Activated T-cell treated with anti-CD3 and anti-CD28 coated beads, Interleukin-2, amount 50 U/mL, for 24 hours (primary cell): ENCODE measurements around the gene YIF1A.
A peak's percentile ranks its signal among the peaks of the same experiment; 100 is the strongest.
"Not testable (repeated sequence)": the region's sequence is repeated elsewhere in the genome, so short reads cannot be mapped to it uniquely, and the experiment has no call there.

ENCODE experiments used
- DNase-seq: peaks from one replicate; pipeline ENCODE4 v3.0.0-alpha.2; 2020
- H3K27ac Mint-ChIP-seq: 2 replicates; pipeline ENCODE4 v1.8.0; 2020; ENCODE audit warnings: mild to moderate bottlenecking, mixed read lengths
- H3K27me3 Mint-ChIP-seq: 2 replicates; pipeline ENCODE4 v1.8.0; 2020; ENCODE audit warnings: mixed read lengths
- H3K36me3 Mint-ChIP-seq: 2 replicates; pipeline ENCODE4 v1.8.0; 2020; ENCODE audit warnings: low read depth, mixed read lengths
- H3K4me1 Mint-ChIP-seq: 2 replicates; pipeline ENCODE4 v1.8.0; 2020; ENCODE audit warnings: low read depth, mixed read lengths
- H3K4me3 Mint-ChIP-seq: 2 replicates; pipeline ENCODE4 v1.8.0; 2020; ENCODE audit warnings: mild to moderate bottlenecking, moderate library complexity, mixed read lengths
- H3K9me3 Mint-ChIP-seq: 2 replicates; pipeline ENCODE4 v1.8.0; 2020; ENCODE audit warnings: mixed read lengths

YIF1A gene

GRCh38 chr11:66265531-66266377, 23.2 kb downstream of the YIF1A start:
- no peak for DNase-seq

GRCh38 chr11:66264914-66265313, 24.0 kb downstream of the YIF1A start:
- peaks cover 27% of the 10 kb centered on the region for H3K4me1 Mint-ChIP-seq
- no peak overlapping the region for H3K4me3 Mint-ChIP-seq
- peaks cover 88% of the 10 kb centered on the region for H3K36me3 Mint-ChIP-seq
- DNase-seq: peak; percentile 55
- no peaks in the 10 kb centered on the region for H3K27me3 Mint-ChIP-seq
- H3K9me3 Mint-ChIP-seq: no peaks in the 10 kb centered on the region
- H3K27ac Mint-ChIP-seq: no peak overlapping the region

More at GRCh38 chr11:66265531-66266377, 23.2 kb downstream of the YIF1A start:
- Mint-ChIP-seq H3K27ac (no peak overlapping the region), H3K27me3 (no peaks in the 10 kb centered on the region), H3K4me1 (peaks cover 31% of the 10 kb centered on the region), H3K4me3 (no peak overlapping the region), H3K9me3 (no peaks in the 10 kb centered on the region), H3K36me3 (peaks cover 88% of the 10 kb centered on the region)

GRCh38 chr11:66264383-66264782, 24.6 kb downstream of the YIF1A start:
- no peak overlapping the region for H3K27ac Mint-ChIP-seq
- no peak overlapping the region for H3K4me3 Mint-ChIP-seq
- H3K4me1 Mint-ChIP-seq: peaks cover 27% of the 10 kb centered on the region
- no peak for DNase-seq
- no peaks in the 10 kb centered on the region for H3K27me3 Mint-ChIP-seq
- peaks cover 88% of the 10 kb centered on the region for H3K36me3 Mint-ChIP-seq
- H3K9me3 Mint-ChIP-seq: no peaks in the 10 kb centered on the region

GRCh38 chr11:66263785-66264184, 25.2 kb downstream of the YIF1A start:
- peaks cover 29% of the 10 kb centered on the region for H3K4me1 Mint-ChIP-seq
- no peaks in the 10 kb centered on the region for H3K27me3 Mint-ChIP-seq
- DNase-seq: no peak
- no peak overlapping the region for H3K4me3 Mint-ChIP-seq
- H3K27ac Mint-ChIP-seq: no peak overlapping the region
- peaks cover 88% of the 10 kb centered on the region for H3K36me3 Mint-ChIP-seq
- H3K9me3 Mint-ChIP-seq: no peaks in the 10 kb centered on the region

GRCh38 chr11:66263231-66263630, 25.7 kb downstream of the YIF1A start:
- DNase-seq: no peak
- Mint-ChIP-seq H3K27ac (no peak overlapping the region), H3K4me3 (no peak overlapping the region), H3K9me3 (no peaks in the 10 kb centered on the region), H3K36me3 (peaks cover 92% of the 10 kb centered on the region), H3K4me1 (peaks cover 33% of the 10 kb centered on the region), H3K27me3 (no peaks in the 10 kb centered on the region)

GRCh38 chr11:66262696-66263095, 26.2 kb downstream of the YIF1A start:
- Mint-ChIP-seq H3K27me3 (no peaks in the 10 kb centered on the region), H3K4me3 (no peak overlapping the region), H3K27ac (no peak overlapping the region)

GRCh38 chr11:66262191-66262590, 26.8 kb downstream of the YIF1A start:
- Mint-ChIP-seq H3K4me1 (peaks cover 25% of the 10 kb centered on the region), H3K27ac (no peak overlapping the region), H3K4me3 (no peak overlapping the region), H3K27me3 (no peaks in the 10 kb centered on the region), H3K9me3 (no peaks in the 10 kb centered on the region), H3K36me3 (peaks cover 88% of the 10 kb centered on the region)
- no peak for DNase-seq

More at GRCh38 chr11:66262696-66263095, 26.2 kb downstream of the YIF1A start:
- no peak for DNase-seq
- H3K9me3 Mint-ChIP-seq: no peaks in the 10 kb centered on the region
- H3K4me1 Mint-ChIP-seq: peaks cover 28% of the 10 kb centered on the region
- peaks cover 88% of the 10 kb centered on the region for H3K36me3 Mint-ChIP-seq

GRCh38 chr11:66261578-66261977, 27.4 kb downstream of the YIF1A start:
- H3K4me3 Mint-ChIP-seq: no peak overlapping the region

GRCh38 chr11:66259956-66260355, 29.0 kb downstream of the YIF1A start:
- H3K36me3 Mint-ChIP-seq: peaks cover 74% of the 10 kb centered on the region
- peaks cover 34% of the 10 kb centered on the region for H3K4me1 Mint-ChIP-seq
- H3K27ac Mint-ChIP-seq: peak overlapping the region; percentile 99
- DNase-seq: no peak
- H3K9me3 Mint-ChIP-seq: no peaks in the 10 kb centered on the region
- H3K4me3 Mint-ChIP-seq: peak overlapping the region; percentile 94
- no peaks in the 10 kb centered on the region for H3K27me3 Mint-ChIP-seq

More at GRCh38 chr11:66261578-66261977, 27.4 kb downstream of the YIF1A start:
- no peaks in the 10 kb centered on the region for H3K9me3 Mint-ChIP-seq
- peaks cover 25% of the 10 kb centered on the region for H3K4me1 Mint-ChIP-seq
- no peak for DNase-seq
- H3K36me3 Mint-ChIP-seq: peaks cover 87% of the 10 kb centered on the region
- peak overlapping the region; percentile 6 for H3K27ac Mint-ChIP-seq
- no peaks in the 10 kb centered on the region for H3K27me3 Mint-ChIP-seq

GRCh38 chr11:66259225-66259624, 29.7 kb downstream of the YIF1A start:
- Mint-ChIP-seq H3K27me3 (no peaks in the 10 kb centered on the region), H3K27ac (peak overlapping the region; percentile 99)

GRCh38 chr11:66258473-66258893, 30.5 kb downstream of the YIF1A start:
- no peak for DNase-seq
- no peaks in the 10 kb centered on the region for H3K27me3 Mint-ChIP-seq
- peak overlapping the region; percentile 99 for H3K27ac Mint-ChIP-seq
- H3K4me3 Mint-ChIP-seq: peak overlapping the region; percentile 94
- no peaks in the 10 kb centered on the region for H3K9me3 Mint-ChIP-seq
- peaks cover 34% of the 10 kb centered on the region for H3K4me1 Mint-ChIP-seq
- peaks cover 61% of the 10 kb centered on the region for H3K36me3 Mint-ChIP-seq

More at GRCh38 chr11:66259225-66259624, 29.7 kb downstream of the YIF1A start:
- peak overlapping the region; percentile 94 for H3K4me3 Mint-ChIP-seq
- H3K4me1 Mint-ChIP-seq: peaks cover 34% of the 10 kb centered on the region
- no peaks in the 10 kb centered on the region for H3K9me3 Mint-ChIP-seq
- DNase-seq: no peak
- H3K36me3 Mint-ChIP-seq: peaks cover 66% of the 10 kb centered on the region

- not testable (repeated sequence) for DNase-seq, H3K9me3 Mint-ChIP-seq
- peak overlapping the region; percentile 58 for H3K27ac Mint-ChIP-seq
Measured at GRCh38 chr11:66253081-66253480, 35.9 kb downstream of the YIF1A start.

GRCh38 chr11:66251809-66252208, 37.1 kb downstream of the YIF1A start:
- Mint-ChIP-seq H3K4me3 (no peak overlapping the region), H3K27ac (peak overlapping the region; percentile 9), H3K36me3 (peaks cover 20% of the 10 kb centered on the region), H3K27me3 (no peaks in the 10 kb centered on the region), H3K4me1 (peaks cover 12% of the 10 kb centered on the region), H3K9me3 (no peaks in the 10 kb centered on the region)
- DNase-seq: no peak

More at GRCh38 chr11:66253081-66253480, 35.9 kb downstream of the YIF1A start:
- peaks cover 15% of the 10 kb centered on the region for H3K4me1 Mint-ChIP-seq
- H3K36me3 Mint-ChIP-seq: peaks cover 21% of the 10 kb centered on the region
- not testable (repeated sequence) for H3K27me3 Mint-ChIP-seq, H3K4me3 Mint-ChIP-seq

- no peak overlapping the region for H3K4me3 Mint-ChIP-seq
- no peaks in the 10 kb centered on the region for H3K9me3 Mint-ChIP-seq
- H3K36me3 Mint-ChIP-seq: peaks cover 30% of the 10 kb centered on the region
- no peaks in the 10 kb centered on the region for H3K27me3 Mint-ChIP-seq
- no peaks in the 10 kb centered on the region for H3K4me1 Mint-ChIP-seq
- peak overlapping the region; percentile 28 for H3K27ac Mint-ChIP-seq
- no peak for DNase-seq
Measured at GRCh38 chr11:66248903-66249302, 40.0 kb downstream of the YIF1A start.

- Mint-ChIP-seq H3K27ac (peak overlapping the region; percentile 18), H3K27me3 (no peaks in the 10 kb centered on the region), H3K4me1 (no peaks in the 10 kb centered on the region), H3K9me3 (no peaks in the 10 kb centered on the region), H3K36me3 (peaks cover 38% of the 10 kb centered on the region), H3K4me3 (no peak overlapping the region)
- DNase-seq: no peak
Measured at GRCh38 chr11:66247801-66248200, 41.1 kb downstream of the YIF1A start.
